Nephron (organoid): ENCODE results near the gene PDE4A.
A peak's percentile ranks its signal among the peaks of the same experiment; 100 is the strongest.
"Not testable (repeated sequence)": the region's sequence is repeated elsewhere in the genome, so short reads cannot be mapped to it uniquely, and the experiment has no call there.

Experiments
- H3K27ac Mint-ChIP-seq, 3 experiments: 2 replicates each; pipeline ENCODE4 v1.8.0; 2020; ENCODE audit warnings: mixed read lengths in 3 of 3, mild to moderate bottlenecking in 2 of 3, moderate library complexity in 1 of 3
- H3K27me3 Mint-ChIP-seq: 2 replicates; pipeline ENCODE4 v1.8.0; 2021; ENCODE audit warnings: low read depth, mild to moderate bottlenecking, moderate library complexity, mixed read lengths
- H3K36me3 Mint-ChIP-seq: 2 replicates; pipeline ENCODE4 v1.8.0; 2020; ENCODE audit warnings: low read depth, mixed read lengths
- H3K4me1 Mint-ChIP-seq: 2 replicates; pipeline ENCODE4 v1.8.0; 2020; ENCODE audit warnings: mixed read lengths
- H3K4me3 Mint-ChIP-seq, 3 experiments: 2 replicates each; pipeline ENCODE4 v1.8.0; 2020; ENCODE audit warnings: mild to moderate bottlenecking in 3 of 3, mixed read lengths in 3 of 3, moderate library complexity in 2 of 3
- H3K9me3 Mint-ChIP-seq: 2 replicates; pipeline ENCODE4 v1.8.0; 2020; ENCODE audit warnings: mixed read lengths
- CTCF ChIP-seq, 3 experiments: fragments of 200-600 bp; sonication (generic); IDR thresholded peaks; one replicate each; pipeline ENCODE4 v1.5.0; 2021; ENCODE audit warnings: antibody characterized with exemption in 3 of 3; ENCODE audit not compliant: unreplicated experiment in 3 of 3

PDE4A gene

DNA sequence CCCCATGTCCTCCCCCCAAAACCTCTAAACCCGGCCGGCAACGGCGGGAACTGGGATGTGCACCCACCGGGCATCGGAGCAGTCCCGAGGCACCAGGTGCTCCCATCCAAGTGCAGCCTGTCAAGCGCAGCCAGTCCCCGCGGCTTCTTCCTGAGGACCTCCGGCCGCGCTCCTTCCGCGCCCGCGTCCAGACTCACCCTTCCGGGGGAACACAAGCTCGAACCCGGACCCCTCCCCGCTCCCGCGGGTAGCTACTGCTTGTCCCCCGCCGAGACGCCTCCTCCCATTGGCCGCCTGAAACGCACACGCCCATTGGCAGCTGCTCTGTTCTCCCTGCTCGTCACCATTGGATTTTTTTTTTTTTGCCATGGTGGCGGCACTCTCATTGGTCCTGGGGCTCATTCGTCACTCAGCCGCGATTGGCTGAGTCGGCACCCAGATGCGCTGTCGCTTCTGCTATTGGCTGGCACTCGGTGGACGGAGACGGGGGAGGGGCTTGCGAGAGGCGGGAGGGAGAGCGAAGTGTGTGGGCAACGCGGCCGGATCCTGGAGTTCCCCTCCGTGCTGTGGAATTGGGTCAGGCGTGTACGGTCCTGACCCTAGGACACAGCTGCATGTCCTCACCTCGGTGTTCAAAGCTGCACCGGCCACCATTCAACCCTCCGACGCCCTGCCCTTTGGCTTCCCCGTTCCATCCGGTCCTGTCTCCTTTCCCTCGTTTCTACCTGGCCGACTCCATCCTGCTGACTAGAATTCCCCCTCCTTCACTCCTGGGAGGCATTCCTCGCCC is 39.8 kb upstream of the PDE4A start, which contains the start of gene TYK2:
TYK2 (minus strand) TSS at position 260 of the 790 bp plus-strand sequence. CDS start 2,166 bp downstream, outside the sequence.
- Mint-ChIP-seq H3K4me3 (peak within 1 kb of the TSS; percentile 93 to 95 (median 93)), H3K9me3 (no peaks in the 10 kb centered on the region), H3K27me3 (peaks cover 3% of the 10 kb centered on the region), H3K36me3 (peaks cover 14% of the 10 kb centered on the region), H3K27ac (peak within 1 kb of the TSS; percentile 54 to 88 (median 75)), H3K4me1 (peaks cover 17% of the 10 kb centered on the region)
- TF ChIP-seq CTCF (IDR thresholded peaks at IDR 0.05; ENCODE audit: unreplicated experiment in 3 of 3) = no peak

DNA sequence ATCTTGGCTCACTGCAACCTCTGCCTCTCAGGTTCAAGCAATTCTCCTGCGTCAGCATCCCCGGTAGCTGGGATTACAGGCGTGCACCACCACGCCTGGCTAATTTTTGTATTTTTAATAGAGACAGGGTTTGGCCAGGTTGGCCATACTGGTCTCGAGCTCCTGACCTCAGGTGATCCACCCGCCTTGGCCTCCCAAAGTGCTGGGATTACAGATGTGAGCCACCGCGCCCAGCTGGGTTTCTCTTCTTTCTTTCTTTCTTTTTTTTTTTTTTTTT is 37.2 kb upstream of the PDE4A start:
- H3K36me3 Mint-ChIP-seq, H3K9me3 Mint-ChIP-seq, H3K4me3 Mint-ChIP-seq, H3K27me3 Mint-ChIP-seq, H3K27ac Mint-ChIP-seq: not testable (repeated sequence)
- peaks cover 17% of the 10 kb centered on the region for H3K4me1 Mint-ChIP-seq

- no peak for TF ChIP-seq CTCF (IDR thresholded peaks at IDR 0.05; ENCODE audit: unreplicated experiment in 3 of 3)
- Mint-ChIP-seq H3K9me3 (no peaks in the 10 kb centered on the region), H3K27ac (no peak overlapping the region), H3K4me1 (peaks cover 16% of the 10 kb centered on the region), H3K27me3 (peaks cover 3% of the 10 kb centered on the region), H3K4me3 (no peak overlapping the region), H3K36me3 (peaks cover 3% of the 10 kb centered on the region)
Measured at GRCh38 chr19:10384580-10384979, 35.8 kb upstream of the PDE4A start.

DNA sequence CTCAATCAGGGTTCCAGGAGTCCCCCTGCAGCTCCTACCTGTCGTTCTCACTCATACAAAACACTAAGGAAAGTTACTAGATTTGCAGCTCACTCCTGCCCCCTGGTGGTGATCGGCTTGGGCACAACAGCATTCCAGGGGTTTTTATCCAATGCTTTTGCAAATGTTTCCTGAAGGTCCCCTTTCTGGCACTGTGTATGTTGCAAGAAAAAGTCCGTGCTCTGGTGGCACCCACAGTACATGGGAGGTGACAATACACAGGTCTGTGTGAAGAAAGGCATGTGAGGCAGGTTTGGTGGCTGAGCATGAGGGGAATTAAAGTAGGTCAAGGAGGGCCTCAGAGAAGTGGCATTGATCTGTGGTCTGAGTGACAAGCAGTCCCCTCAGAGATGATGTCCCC is 31.4 kb upstream of the PDE4A start:
- H3K4me3 Mint-ChIP-seq = no peak overlapping the region
- no peaks in the 10 kb centered on the region for H3K4me1 Mint-ChIP-seq
- peak overlapping the region in 1 of 3 experiments; percentile 9 for H3K27ac Mint-ChIP-seq
- TF ChIP-seq CTCF (IDR thresholded peaks at IDR 0.05; ENCODE audit: unreplicated experiment in 3 of 3) = peak; percentile 88 to 91 (median 89)
- H3K36me3 Mint-ChIP-seq = peaks cover 18% of the 10 kb centered on the region
- no peaks in the 10 kb centered on the region for H3K9me3 Mint-ChIP-seq
- H3K27me3 Mint-ChIP-seq = peaks cover 3% of the 10 kb centered on the region

DNA sequence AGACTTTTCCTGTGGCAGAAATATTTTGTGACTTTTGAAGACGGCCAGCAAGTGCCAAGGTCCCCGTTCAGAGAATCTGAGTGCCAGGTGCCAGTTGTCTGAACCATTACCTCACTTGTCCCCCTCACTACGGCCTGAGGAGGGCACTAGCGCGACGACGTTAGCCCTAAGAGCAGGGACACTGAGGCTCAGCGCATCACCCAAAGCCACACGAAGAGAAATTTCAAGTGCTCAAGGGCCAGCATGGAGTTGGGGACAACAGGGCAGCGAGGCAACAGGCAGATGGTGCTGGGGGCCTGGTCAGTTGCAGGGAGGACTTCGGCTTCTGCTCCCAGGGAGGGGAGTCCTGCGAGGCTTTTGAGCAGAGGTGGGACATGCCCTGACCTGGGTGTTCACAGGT is 30.5 kb upstream of the PDE4A start:
- Mint-ChIP-seq H3K9me3 (no peaks in the 10 kb centered on the region), H3K4me3 (no peak overlapping the region), H3K27ac (no peak overlapping the region), H3K4me1 (no peaks in the 10 kb centered on the region), H3K36me3 (peaks cover 21% of the 10 kb centered on the region), H3K27me3 (peaks cover 3% of the 10 kb centered on the region)
- no peak for TF ChIP-seq CTCF (IDR thresholded peaks at IDR 0.05; ENCODE audit: unreplicated experiment in 3 of 3)

GRCh38 chr19:10390652-10391286 is 29.6 kb upstream of the PDE4A start:
- peaks cover 21% of the 10 kb centered on the region for H3K36me3 Mint-ChIP-seq
- TF ChIP-seq CTCF (IDR thresholded peaks at IDR 0.05; ENCODE audit: unreplicated experiment in 3 of 3) = peak; percentile 66 to 73 (median 71)
- H3K4me1 Mint-ChIP-seq = no peaks in the 10 kb centered on the region
- no peak overlapping the region for H3K27ac Mint-ChIP-seq
- H3K9me3 Mint-ChIP-seq = no peaks in the 10 kb centered on the region
- H3K4me3 Mint-ChIP-seq = no peak overlapping the region
- H3K27me3 Mint-ChIP-seq = no peaks in the 10 kb centered on the region
